H9 (cell line): ENCODE measurements around the gene LPP. TPM values are rescaled to one million over a fixed set of nuclear protein-coding genes. Genes with fewer than 3 reads are reported as not detected.

ENCODE experiments used
- DNase-seq: peaks from one replicate; pipeline ENCODE4 v3.0.0-alpha.2; 2017
- H2AFZ ChIP-seq: one replicate; pipeline ENCODE4 v1.6.1; 2013; ENCODE audit warnings: mild to moderate bottlenecking, low read length, control low read depth, moderate library complexity
- H2AK5ac ChIP-seq: 2 replicates; pipeline ENCODE4 v1.6.1; 2013; ENCODE audit warnings: low read length, control low read depth, mixed read lengths; ENCODE audit not compliant: insufficient read length
- H2BK120ac ChIP-seq: one replicate; pipeline ENCODE4 v1.6.1; 2013; ENCODE audit warnings: low read depth, mild to moderate bottlenecking, low read length, control low read depth, inconsistent platforms; ENCODE audit not compliant: poor library complexity, severe bottlenecking
- H2BK12ac ChIP-seq: 2 replicates; pipeline ENCODE4 v1.6.1; 2013; ENCODE audit warnings: low read length, control low read depth, mixed read lengths, low read depth; ENCODE audit not compliant: insufficient read length
- H2BK15ac ChIP-seq: 2 replicates; pipeline ENCODE4 v1.6.1; 2013; ENCODE audit warnings: low read depth, low read length, control low read depth
- H2BK20ac ChIP-seq: one replicate; pipeline ENCODE4 v1.6.1; 2013; ENCODE audit warnings: low read depth, mild to moderate bottlenecking, low read length, control low read depth, inconsistent platforms; ENCODE audit not compliant: poor library complexity, severe bottlenecking
- H2BK5ac ChIP-seq: 2 replicates; pipeline ENCODE4 v1.6.1; 2013; ENCODE audit warnings: low read length, control low read depth, mixed read lengths; ENCODE audit not compliant: insufficient read length
- H3K14ac ChIP-seq: 2 replicates; pipeline ENCODE4 v1.6.1; 2013; ENCODE audit warnings: low read length, control low read depth; ENCODE audit not compliant: insufficient read depth
- H3K18ac ChIP-seq: 2 replicates; pipeline ENCODE4 v1.6.1; 2013; ENCODE audit warnings: low read depth, mild to moderate bottlenecking, mixed read lengths, low read length, control low read depth; ENCODE audit not compliant: insufficient read length
- H3K23ac ChIP-seq: 2 replicates; pipeline ENCODE4 v1.6.1; 2013; ENCODE audit warnings: low read length, control low read depth, mixed read lengths, low read depth; ENCODE audit not compliant: insufficient read length
- H3K23me2 ChIP-seq: 2 replicates; pipeline ENCODE4 v1.6.1; 2013; ENCODE audit warnings: low read depth, mild to moderate bottlenecking, mixed read lengths, low read length, control low read depth; ENCODE audit not compliant: insufficient read length, poor library complexity, severe bottlenecking
- H3K27ac ChIP-seq: 2 replicates; pipeline ENCODE4 v1.5.1; 2013; ENCODE audit warnings: low read length, control low read depth, mixed read lengths, low read depth; ENCODE audit not compliant: insufficient read length
- H3K27me3 ChIP-seq: 2 replicates; pipeline ENCODE4 v1.6.1; 2013; ENCODE audit warnings: low read length, control low read depth, inconsistent platforms; ENCODE audit not compliant: insufficient read depth
- H3K4ac ChIP-seq: 2 replicates; pipeline ENCODE4 v1.6.1; 2013; ENCODE audit warnings: low read depth, mild to moderate bottlenecking, control low read depth, inconsistent platforms, low read length, moderate library complexity
- H3K4me1 ChIP-seq: 2 replicates; pipeline ENCODE4 v1.6.1; 2013; ENCODE audit warnings: low read length, control low read depth, inconsistent platforms; ENCODE audit not compliant: insufficient read depth
- H3K4me2 ChIP-seq: 2 replicates; pipeline ENCODE4 v1.6.1; 2013; ENCODE audit warnings: low read length, control low read depth, mixed read lengths; ENCODE audit not compliant: insufficient read length, insufficient read depth
- H3K56ac ChIP-seq: 2 replicates; pipeline ENCODE4 v1.6.1; 2013; ENCODE audit warnings: low read depth, mild to moderate bottlenecking, mixed read lengths, low read length, control low read depth; ENCODE audit not compliant: insufficient read length
- H3K79me1 ChIP-seq: 2 replicates; pipeline ENCODE4 v1.6.1; 2013; ENCODE audit warnings: low read depth, mild to moderate bottlenecking, moderate library complexity, low read length, control low read depth, inconsistent platforms; ENCODE audit not compliant: insufficient read depth, poor library complexity, severe bottlenecking
- H3K79me2 ChIP-seq: 2 replicates; pipeline ENCODE4 v1.6.1; 2013; ENCODE audit warnings: low read length, control low read depth, inconsistent platforms; ENCODE audit not compliant: insufficient read depth
- H3K9ac ChIP-seq: 2 replicates; pipeline ENCODE4 v1.6.1; 2013; ENCODE audit warnings: low read length, control low read depth, mixed read lengths; ENCODE audit not compliant: insufficient read length; ENCODE audit errors: extremely low read depth
- H3K9me3 ChIP-seq: one replicate; pipeline ENCODE4 v1.6.1; 2013; ENCODE audit warnings: low read depth, low read length, inconsistent platforms; ENCODE audit not compliant: control insufficient read depth
- H3T11ph ChIP-seq: one replicate; pipeline ENCODE4 v1.6.1; 2013; ENCODE audit warnings: mild to moderate bottlenecking, low read length, control low read depth, inconsistent platforms
- H4K20me1 ChIP-seq: one replicate; pipeline ENCODE4 v1.6.1; 2013; ENCODE audit not compliant: control insufficient read depth, insufficient read length, insufficient read depth
- H4K5ac ChIP-seq: 2 replicates; pipeline ENCODE4 v1.6.1; 2013; ENCODE audit warnings: low read depth, mild to moderate bottlenecking, mixed read lengths, low read length, control low read depth; ENCODE audit not compliant: insufficient read length
- H4K8ac ChIP-seq: replicated peaks from 2 replicates; pipeline ENCODE4 v1.6.1; 2013; ENCODE audit warnings: low read length, control low read depth, mixed read lengths, low read depth; ENCODE audit not compliant: insufficient read length
- H4K91ac ChIP-seq: 2 replicates; pipeline ENCODE4 v1.6.1; 2013; ENCODE audit warnings: low read depth, mild to moderate bottlenecking, moderate library complexity, mixed read lengths, low read length, control low read depth; ENCODE audit not compliant: insufficient read length
- H3K27ac Mint-ChIP-seq, 3 experiments: 2 replicates in 2 of 3; 3 replicates in 1 of 3; pipeline ENCODE4 v1.8.0; 2020 to 2021; ENCODE audit warnings: mixed read lengths in 3 of 3, mild to moderate bottlenecking in 1 of 3, moderate library complexity in 1 of 3
- H3K27me3 Mint-ChIP-seq: 2 replicates; pipeline ENCODE4 v1.8.0; 2021; ENCODE audit warnings: low read depth, mild to moderate bottlenecking, moderate library complexity, mixed read lengths
- H3K36me3 Mint-ChIP-seq, 3 experiments: 2 replicates in 2 of 3; 3 replicates in 1 of 3; pipeline ENCODE4 v1.8.0; 2020 to 2021; ENCODE audit warnings: low read depth in 3 of 3, mixed read lengths in 3 of 3; ENCODE audit not compliant: insufficient read depth in 1 of 3
- H3K4me1 Mint-ChIP-seq, 2 experiments: 2 replicates each; pipeline ENCODE4 v1.8.0; 2020; ENCODE audit warnings: mixed read lengths in 2 of 2
- H3K4me3 Mint-ChIP-seq, 2 experiments: 2 replicates in 1 of 2; 3 replicates in 1 of 2; pipeline ENCODE4 v1.8.0; 2020 to 2021; ENCODE audit warnings: mild to moderate bottlenecking in 2 of 2, mixed read lengths in 2 of 2, moderate library complexity in 1 of 2
- H3K9me3 Mint-ChIP-seq, 2 experiments: 2 replicates in 1 of 2; 3 replicates in 1 of 2; pipeline ENCODE4 v1.8.0; 2020; ENCODE audit warnings: mild to moderate bottlenecking in 2 of 2, mixed read lengths in 2 of 2, moderate library complexity in 1 of 2
- WGBS: extraction: QIAGEN DNeasy Blood & Tissue Kit; methylation state at CpG from one replicate; pipeline ENCODE4 v1.1.7; 2013; ENCODE audit warnings: missing lambda C conversion rate, low lambda C conversion rate, mixed read lengths; ENCODE audit not compliant: insufficient read length; ENCODE audit errors: extremely low coverage; 5-methylcytosine and 5-hydroxymethylcytosine counted together
- total RNA-seq: library from RNA; stranded (reverse); gene quantifications from 2 replicates; pipeline ENCODE4 v1.2.1, GENCODE V29; 2021
- TF ChIP-seq, protein P1 (sequence below): fragments of 200-600 bp; sonication (generic); conservative IDR thresholded peaks from 3 replicates; pipeline ENCODE4 v1.8.0; 2021; ENCODE audit warnings: antibody characterized with exemption, mild to moderate bottlenecking

The LPP gene
- total RNA-seq, 1 experiment from 2014 or later, result 64.6 TPM

DNA sequence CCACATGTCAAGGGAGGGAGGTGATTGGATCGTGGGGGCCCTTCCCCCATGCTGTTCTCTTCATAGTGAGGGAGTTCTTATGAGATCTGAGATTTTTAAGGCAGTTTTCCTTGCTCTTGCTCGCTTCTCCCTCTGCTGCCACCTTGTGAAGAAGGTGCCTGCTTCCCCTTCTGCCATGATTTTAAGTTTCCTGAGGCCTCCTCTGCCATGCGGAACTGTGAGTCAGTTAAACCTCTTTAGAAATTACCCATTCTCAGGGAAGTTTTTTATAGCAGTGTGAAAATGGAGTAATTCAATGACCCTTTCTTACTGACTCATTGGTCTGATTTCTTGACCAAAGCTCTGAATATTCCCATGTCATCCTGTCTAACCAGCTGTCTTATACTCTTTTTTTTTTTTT is 533.4 kb downstream of the LPP start:
- no peak overlapping the region for H3K27ac ChIP-seq
- H2AFZ ChIP-seq, result no peak overlapping the region
- H3K18ac ChIP-seq, result no peak overlapping the region
- no peaks in the 10 kb centered on the region for H3K36me3 Mint-ChIP-seq
- H3K4me3 Mint-ChIP-seq, result no peak overlapping the region
- no peak overlapping the region for H3K56ac ChIP-seq
- no peak overlapping the region for H3K9ac ChIP-seq
- H3K4ac ChIP-seq, result no peak overlapping the region
- H4K8ac ChIP-seq, result no peak overlapping the region
- no peak overlapping the region for H2AK5ac ChIP-seq
- no peaks in the 10 kb centered on the region for H4K20me1 ChIP-seq
- H4K91ac ChIP-seq, result no peak overlapping the region
- H2BK15ac ChIP-seq, result no peak overlapping the region
- H3K27me3 Mint-ChIP-seq, result no peaks in the 10 kb centered on the region
- no peaks in the 10 kb centered on the region for H3K9me3 ChIP-seq
- peak overlapping the region in 1 of 3 experiments; percentile 82; a peak in 1 of 7 replicates for H3K27ac Mint-ChIP-seq
- H2BK120ac ChIP-seq, result no peak overlapping the region
- H3K23ac ChIP-seq, result no peak overlapping the region
- H3K4me1 Mint-ChIP-seq, result peaks cover 14 to 18% of the 10 kb centered on the region in 2 experiments
- H2BK20ac ChIP-seq, result no peak overlapping the region
- H3K4me1 ChIP-seq, result peaks cover 3% of the 10 kb centered on the region; the same call in 1 of the 2 replicates
- no peak overlapping the region for H3T11ph ChIP-seq
- no peaks in the 10 kb centered on the region for H3K9me3 Mint-ChIP-seq
- H3K4me2 ChIP-seq, result no peak overlapping the region
- H2BK5ac ChIP-seq, result no peak overlapping the region
- peak; percentile 50 for DNase-seq
- no peaks in the 10 kb centered on the region for H3K79me1 ChIP-seq
- H3K14ac ChIP-seq, result no peak overlapping the region
- no peaks in the 10 kb centered on the region for H3K23me2 ChIP-seq
- WGBS, result no CpG with 5 or more reads among the region's 3 CpGs
- no peaks in the 10 kb centered on the region for H3K27me3 ChIP-seq
- TF ChIP-seq, protein P1, sequence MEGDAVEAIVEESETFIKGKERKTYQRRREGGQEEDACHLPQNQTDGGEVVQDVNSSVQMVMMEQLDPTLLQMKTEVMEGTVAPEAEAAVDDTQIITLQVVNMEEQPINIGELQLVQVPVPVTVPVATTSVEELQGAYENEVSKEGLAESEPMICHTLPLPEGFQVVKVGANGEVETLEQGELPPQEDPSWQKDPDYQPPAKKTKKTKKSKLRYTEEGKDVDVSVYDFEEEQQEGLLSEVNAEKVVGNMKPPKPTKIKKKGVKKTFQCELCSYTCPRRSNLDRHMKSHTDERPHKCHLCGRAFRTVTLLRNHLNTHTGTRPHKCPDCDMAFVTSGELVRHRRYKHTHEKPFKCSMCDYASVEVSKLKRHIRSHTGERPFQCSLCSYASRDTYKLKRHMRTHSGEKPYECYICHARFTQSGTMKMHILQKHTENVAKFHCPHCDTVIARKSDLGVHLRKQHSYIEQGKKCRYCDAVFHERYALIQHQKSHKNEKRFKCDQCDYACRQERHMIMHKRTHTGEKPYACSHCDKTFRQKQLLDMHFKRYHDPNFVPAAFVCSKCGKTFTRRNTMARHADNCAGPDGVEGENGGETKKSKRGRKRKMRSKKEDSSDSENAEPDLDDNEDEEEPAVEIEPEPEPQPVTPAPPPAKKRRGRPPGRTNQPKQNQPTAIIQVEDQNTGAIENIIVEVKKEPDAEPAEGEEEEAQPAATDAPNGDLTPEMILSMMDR, result peak; percentile 56
- no peak overlapping the region for H2BK12ac ChIP-seq
- H4K5ac ChIP-seq, result no peak overlapping the region
- H3K79me2 ChIP-seq, result no peaks in the 10 kb centered on the region
